ENCODE measurements around the gene PLEKHG2.
A peak's percentile ranks its signal among the peaks of the same experiment; 100 is the strongest.
"Not testable (repeated sequence)": the region's sequence is repeated elsewhere in the genome, so short reads cannot be mapped to it uniquely, and the experiment has no call there.

Gene PLEKHG2

GRCh38 chr19:39412100-39412866 lies at the start of gene PLEKHG2:
PLEKHG2 (plus strand) TSS chr19:39412669; CDS start chr19:39414087, 1,418 bp downstream.
- DNase-seq (ENCODE audit: low read depth in 2 of 3, low spot score in 1 of 3): peak; percentile 95 to 99 (median 96)

GRCh38 chr19:39362682-39363657 lies 49.5 kb upstream of the PLEKHG2 start:
- no peak for DNase-seq (ENCODE audit: low read depth in 2 of 3, low spot score in 1 of 3)

- DNase-seq (ENCODE audit: low read depth in 2 of 3, low spot score in 1 of 3): no peak
Observed at GRCh38 chr19:39363901-39364457, 48.5 kb upstream of the PLEKHG2 start.

GRCh38 chr19:39365531-39365930 lies 46.9 kb upstream of the PLEKHG2 start:
- no peak for DNase-seq (ENCODE audit: low read depth in 2 of 3, low spot score in 1 of 3)

GRCh38 chr19:39369200-39369599 lies 43.3 kb upstream of the PLEKHG2 start:
- DNase-seq (ENCODE audit: low read depth in 2 of 3, low spot score in 1 of 3): no peak

GRCh38 chr19:39370735-39371134 lies 41.7 kb upstream of the PLEKHG2 start:
- DNase-seq (ENCODE audit: low read depth in 2 of 3, low spot score in 1 of 3): no peak

- no peak for DNase-seq (ENCODE audit: low read depth in 2 of 3, low spot score in 1 of 3)
Observed at GRCh38 chr19:39372047-39372802, 40.2 kb upstream of the PLEKHG2 start.

GRCh38 chr19:39372941-39373340 lies 39.5 kb upstream of the PLEKHG2 start:
- DNase-seq (ENCODE audit: low read depth in 2 of 3, low spot score in 1 of 3): no peak

- DNase-seq (ENCODE audit: low read depth in 2 of 3, low spot score in 1 of 3): no peak
Observed at GRCh38 chr19:39375929-39376328, 36.5 kb upstream of the PLEKHG2 start.

- DNase-seq (ENCODE audit: low read depth in 2 of 3, low spot score in 1 of 3): no peak
Observed at GRCh38 chr19:39377373-39378362, 34.8 kb upstream of the PLEKHG2 start.

- not testable (repeated sequence) for DNase-seq (ENCODE audit: low read depth in 2 of 3, low spot score in 1 of 3)
Observed at GRCh38 chr19:39379366-39379765, 33.1 kb upstream of the PLEKHG2 start.

GRCh38 chr19:39379865-39380396 lies 32.5 kb upstream of the PLEKHG2 start:
- DNase-seq (ENCODE audit: low read depth in 2 of 3, low spot score in 1 of 3): no peak

GRCh38 chr19:39380521-39381502 lies 31.7 kb upstream of the PLEKHG2 start:
- no peak for DNase-seq (ENCODE audit: low read depth in 2 of 3, low spot score in 1 of 3)

GRCh38 chr19:39381910-39382611 lies 30.4 kb upstream of the PLEKHG2 start:
- no peak for DNase-seq (ENCODE audit: low read depth in 2 of 3, low spot score in 1 of 3)

GRCh38 chr19:39382991-39383828 lies 29.3 kb upstream of the PLEKHG2 start:
- DNase-seq (ENCODE audit: low read depth in 2 of 3, low spot score in 1 of 3): no peak

- DNase-seq (ENCODE audit: low read depth in 2 of 3, low spot score in 1 of 3): no peak
Observed at GRCh38 chr19:39384839-39385568, 27.5 kb upstream of the PLEKHG2 start.
